Subcutaneous abdominal adipose tissue (tissue), 5 donors: ENCODE measurements around the gene LITAFD.

Source experiments
- H3K27ac ChIP-seq: one replicate; pipeline ENCODE4 v1.7.0; 2013; ENCODE audit warnings: low read depth, mild to moderate bottlenecking, inconsistent platforms, low read length, moderate library complexity
- H3K27me3 ChIP-seq, 5 donors: one replicate each; pipeline ENCODE4 v1.7.0; 2013; ENCODE audit warnings: low read length in 5 of 5, inconsistent platforms in 1 of 5; ENCODE audit not compliant: control insufficient read depth in 5 of 5, insufficient read depth in 4 of 5
- H3K36me3 ChIP-seq, 5 donors: one replicate each; pipeline ENCODE4 v1.7.0; 2013; ENCODE audit warnings: low read length in 5 of 5; ENCODE audit not compliant: control insufficient read depth in 5 of 5, insufficient read depth in 5 of 5
- H3K4me1 ChIP-seq, 5 donors: one replicate each; pipeline ENCODE4 v1.7.0; 2013; ENCODE audit warnings: low read length in 5 of 5, mild to moderate bottlenecking in 3 of 5, moderate library complexity in 1 of 5; ENCODE audit not compliant: control insufficient read depth in 5 of 5, insufficient read depth in 5 of 5
- H3K4me3 ChIP-seq, 5 donors: one replicate each; pipeline ENCODE4 v1.7.0; 2013; ENCODE audit warnings: low read length in 5 of 5, low read depth in 1 of 5
- H3K9ac ChIP-seq, 5 donors: one replicate each; pipeline ENCODE4 v1.7.0; 2013; ENCODE audit warnings: low read length in 5 of 5, mild to moderate bottlenecking in 4 of 5, moderate library complexity in 3 of 5
- H3K9me3 ChIP-seq, 5 donors: one replicate each; pipeline ENCODE4 v1.7.0; 2013; ENCODE audit warnings: low read length in 5 of 5; ENCODE audit not compliant: control insufficient read depth in 5 of 5
- donor health status: healthy.
- donor health status: healthy.
- donor health status: healthy.
- donor health status: healthy.
- donor health status: healthy.

The LITAFD gene

DNA sequence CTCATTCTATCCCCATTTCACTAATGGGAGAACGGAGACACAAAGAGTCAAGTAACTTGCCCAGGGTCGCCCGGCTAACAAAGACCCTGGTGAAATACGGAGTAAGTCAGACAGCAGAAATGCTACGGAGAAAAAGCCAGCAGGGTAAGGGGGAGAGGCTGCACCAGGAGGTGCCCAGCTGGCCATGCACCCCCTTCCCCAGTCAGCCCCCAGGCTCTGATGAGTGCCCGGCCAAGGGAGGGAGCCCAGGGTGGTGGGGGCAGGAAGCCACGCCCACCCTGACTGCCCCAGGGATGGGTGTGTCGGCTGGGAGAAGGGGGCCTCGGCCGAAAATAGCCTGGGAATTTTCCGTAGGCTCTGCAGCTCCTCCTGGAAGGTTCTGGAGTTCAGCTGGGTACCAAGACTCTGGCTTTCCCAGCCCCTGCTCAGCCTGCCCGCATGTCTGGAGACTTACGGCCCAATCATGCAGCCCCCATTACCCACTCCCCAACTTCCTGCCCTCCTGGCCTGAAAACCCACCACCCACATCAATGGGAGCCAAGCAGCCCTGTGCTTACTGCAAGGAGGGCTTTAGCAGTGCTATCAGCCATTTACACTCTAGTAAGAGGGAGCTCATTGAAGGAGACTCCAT lies 17.6 kb upstream of the LITAFD start:
- peaks cover 18 to 92% (median 82%) of the 10 kb centered on the region in 5 donors for H3K4me1 ChIP-seq
- H3K9ac ChIP-seq = peak overlapping the region in 1 of 5 donors; percentile 39
- peak overlapping the region in 2 of 5 donors; percentile 22 to 26 for H3K4me3 ChIP-seq

DNA sequence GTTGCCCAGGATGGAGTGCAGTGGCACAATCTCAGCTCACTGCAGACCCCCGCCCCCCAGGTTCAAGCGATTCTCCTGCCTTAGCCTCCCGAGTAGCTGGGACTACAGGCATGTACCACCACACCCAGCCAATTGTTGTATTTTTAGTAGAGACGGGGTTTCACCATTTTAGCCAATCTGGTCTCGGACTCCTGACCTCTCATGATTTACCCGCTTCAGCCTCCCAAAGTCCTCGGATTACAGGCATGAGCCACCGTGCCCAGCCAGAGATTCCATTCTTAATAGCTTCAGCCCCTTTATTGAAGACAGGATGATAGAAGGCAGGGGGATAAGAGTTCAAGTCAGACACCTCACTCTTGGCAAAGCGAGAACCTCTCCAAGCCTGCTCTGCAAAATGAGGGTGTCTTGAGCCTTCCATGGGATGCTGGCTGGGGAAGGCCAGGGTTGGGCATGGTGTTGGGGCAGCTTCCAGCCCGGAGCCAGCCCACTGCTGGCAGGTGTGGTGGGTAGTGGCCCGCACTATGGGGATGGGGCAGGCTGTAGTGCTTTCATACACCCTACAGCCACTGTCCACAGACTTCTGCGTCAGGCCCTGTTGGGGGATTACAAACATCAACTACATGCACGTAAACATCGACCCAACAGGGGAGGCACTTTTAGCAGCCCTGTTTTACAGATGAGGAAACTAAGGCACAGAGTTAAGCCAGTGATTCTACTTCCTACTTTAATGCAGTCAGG lies 16.8 kb upstream of the LITAFD start:
- H3K27me3 ChIP-seq = no peaks in the 10 kb centered on the region
- H3K9me3 ChIP-seq = no peaks in the 10 kb centered on the region
- H3K27ac ChIP-seq = peak overlapping the region; percentile 64
- H3K4me3 ChIP-seq = peak overlapping the region in 1 of 5 donors; percentile 22
- peaks cover 0 to 5% (median 0%) of the 10 kb centered on the region in 5 donors for H3K36me3 ChIP-seq
- peak overlapping the region in 1 of 5 donors; percentile 39 for H3K9ac ChIP-seq
- H3K4me1 ChIP-seq = peaks cover 18 to 86% (median 77%) of the 10 kb centered on the region in 5 donors

More for the DNA sequence above, 17.6 kb upstream of the LITAFD start:
- Histone ChIP-seq H3K27ac (peak overlapping the region; percentile 64), H3K9me3 (no peaks in the 10 kb centered on the region), H3K36me3 (peaks cover 0 to 5% (median 0%) of the 10 kb centered on the region in 5 donors), H3K27me3 (no peaks in the 10 kb centered on the region)

DNA sequence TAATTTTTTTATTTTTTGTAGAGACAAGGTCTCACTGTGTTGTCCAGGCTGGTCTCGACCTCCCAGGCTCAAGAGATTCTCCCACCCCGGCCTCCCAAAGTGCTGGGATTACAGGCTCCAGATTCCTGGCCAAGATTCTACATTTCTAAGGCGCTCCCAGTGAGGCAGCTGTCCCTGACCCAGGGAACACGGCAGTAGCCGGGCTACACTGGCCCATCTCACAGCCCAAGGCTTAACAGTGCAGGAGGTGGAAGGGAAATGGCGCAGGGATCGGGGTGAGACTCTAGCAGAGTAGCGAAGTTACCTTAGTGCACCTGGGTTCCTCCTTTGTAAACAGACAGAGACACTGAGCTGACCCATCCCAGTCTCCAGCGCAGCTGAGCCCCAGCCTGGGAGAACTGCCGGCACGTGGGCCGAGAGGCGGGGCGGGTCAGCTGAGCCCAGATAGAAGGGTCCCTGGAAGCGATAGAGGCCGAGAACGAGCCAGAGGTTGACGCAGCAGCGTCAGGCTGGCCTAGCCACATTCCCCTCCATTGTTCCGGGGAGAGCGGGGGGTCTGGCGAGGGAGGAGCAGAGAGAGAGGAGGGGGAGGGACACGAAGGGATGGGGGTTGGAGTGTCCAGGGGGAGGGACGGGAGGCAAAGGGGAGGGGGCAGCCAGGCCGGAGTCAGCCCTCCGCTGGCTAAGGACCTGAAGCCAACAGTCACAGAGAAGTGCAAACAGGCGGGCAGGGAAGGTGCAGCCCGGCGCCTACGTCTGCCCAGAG lies 15.8 kb upstream of the LITAFD start:
- Histone ChIP-seq H3K9me3 (no peaks in the 10 kb centered on the region), H3K27me3 (no peaks in the 10 kb centered on the region), H3K9ac (peak overlapping the region in 4 of 5 donors; percentile 45 to 68 (median 65)), H3K4me1 (peaks cover 18 to 79% (median 75%) of the 10 kb centered on the region in 5 donors), H3K36me3 (peaks cover 0 to 5% (median 0%) of the 10 kb centered on the region in 5 donors), H3K4me3 (peak overlapping the region; percentile 36 to 88 (median 81)), H3K27ac (peak overlapping the region; percentile 64)

DNA sequence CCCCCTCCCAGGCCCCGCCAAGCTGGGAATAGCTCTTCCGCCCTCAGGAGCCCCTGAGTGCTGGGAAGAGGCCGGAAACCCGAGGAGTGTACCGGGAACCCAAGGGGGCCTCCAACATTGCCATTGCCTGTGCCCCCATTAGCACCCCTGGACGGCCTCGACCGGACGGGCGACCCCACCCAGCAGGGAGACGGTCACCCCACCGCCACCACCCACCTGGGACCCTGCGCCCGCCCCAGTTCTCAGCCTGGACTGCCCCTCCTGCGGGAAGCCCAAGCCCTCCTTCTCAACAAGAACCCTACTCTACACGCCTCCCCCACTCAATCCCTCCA lies 15.3 kb upstream of the LITAFD start:
- H3K27ac ChIP-seq = peak overlapping the region; percentile 64
- H3K36me3 ChIP-seq = peaks cover 0 to 5% (median 0%) of the 10 kb centered on the region in 5 donors
- H3K4me1 ChIP-seq = peaks cover 18 to 74% (median 69%) of the 10 kb centered on the region in 5 donors
- no peaks in the 10 kb centered on the region for H3K27me3 ChIP-seq
- H3K9ac ChIP-seq = peak overlapping the region in 4 of 5 donors; percentile 63 to 81 (median 68)
- peak overlapping the region; percentile 79 to 89 (median 84) for H3K4me3 ChIP-seq
- H3K9me3 ChIP-seq = no peaks in the 10 kb centered on the region

DNA sequence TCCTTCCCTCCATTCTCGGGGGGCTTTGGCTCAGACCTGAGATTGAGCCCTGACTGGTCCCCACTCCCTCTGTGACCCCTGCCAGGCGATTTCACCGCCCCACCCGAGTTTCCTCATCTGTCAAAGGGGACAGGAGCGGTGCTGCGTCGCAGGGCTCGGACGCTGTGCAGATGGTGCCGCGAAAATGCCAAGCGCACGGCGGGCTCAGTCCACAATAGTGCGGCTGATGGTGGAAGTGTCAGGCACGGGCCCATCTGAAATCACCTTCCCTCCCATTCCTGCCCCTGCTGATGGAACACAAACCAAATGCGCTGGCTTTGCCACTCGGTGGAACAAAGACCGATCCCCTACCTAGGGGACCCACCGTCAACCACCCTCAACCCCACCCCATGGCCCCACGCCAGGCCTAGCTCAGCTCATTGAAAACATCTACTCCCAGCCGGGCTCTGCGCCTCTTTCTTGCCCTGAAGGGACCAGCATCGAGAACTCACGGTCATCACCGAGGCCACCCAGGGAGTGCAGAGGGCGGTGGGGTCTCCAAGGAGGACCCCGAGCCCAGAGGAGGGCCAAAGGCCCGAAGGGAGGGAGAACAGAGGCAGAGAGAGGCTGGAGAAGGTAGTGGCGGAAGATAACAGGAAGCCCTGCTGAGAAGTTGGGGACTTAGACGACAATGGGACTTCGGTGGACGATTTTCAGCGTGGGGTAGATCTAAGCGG lies 14.8 kb upstream of the LITAFD start:
- peaks cover 18 to 69% (median 64%) of the 10 kb centered on the region in 5 donors for H3K4me1 ChIP-seq
- peak overlapping the region; percentile 79 to 89 (median 84) for H3K4me3 ChIP-seq
- peak overlapping the region; percentile 21 to 81 (median 67) for H3K9ac ChIP-seq
- peak overlapping the region; percentile 64 for H3K27ac ChIP-seq
- H3K36me3 ChIP-seq = peaks cover 0 to 5% (median 0%) of the 10 kb centered on the region in 5 donors
- H3K9me3 ChIP-seq = no peaks in the 10 kb centered on the region
- no peaks in the 10 kb centered on the region for H3K27me3 ChIP-seq

DNA sequence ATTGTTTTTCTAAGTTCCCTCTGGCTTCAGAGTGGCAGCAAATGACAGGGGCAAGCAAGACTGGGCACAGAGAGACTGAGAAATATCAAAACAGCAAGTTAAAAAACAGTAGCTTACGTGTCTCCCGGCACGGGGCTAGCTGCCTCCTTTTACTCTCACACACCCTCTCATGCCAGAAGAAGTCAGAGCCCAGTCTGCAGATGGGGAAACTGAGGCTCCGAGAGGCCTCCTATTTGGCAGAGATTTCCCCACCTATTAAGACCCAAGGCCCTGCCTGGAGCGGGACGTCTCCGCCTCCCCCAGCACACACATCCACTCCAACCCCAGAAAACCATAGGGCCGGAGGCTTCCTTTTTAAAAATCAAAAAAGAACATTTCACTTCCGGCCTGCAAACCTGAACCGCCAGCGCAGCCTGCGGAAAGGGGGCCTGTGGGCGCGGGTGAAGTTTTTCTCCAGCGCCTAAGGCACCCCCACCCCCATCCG lies 14.2 kb upstream of the LITAFD start:
- Histone ChIP-seq H3K4me1 (peaks cover 18 to 63% (median 58%) of the 10 kb centered on the region in 5 donors), H3K36me3 (peaks cover 0 to 5% (median 0%) of the 10 kb centered on the region in 5 donors), H3K9me3 (no peaks in the 10 kb centered on the region), H3K27ac (peak overlapping the region; percentile 64), H3K27me3 (no peaks in the 10 kb centered on the region), H3K4me3 (peak overlapping the region; percentile 79 to 89 (median 84)), H3K9ac (peak overlapping the region; percentile 21 to 81 (median 67))

DNA sequence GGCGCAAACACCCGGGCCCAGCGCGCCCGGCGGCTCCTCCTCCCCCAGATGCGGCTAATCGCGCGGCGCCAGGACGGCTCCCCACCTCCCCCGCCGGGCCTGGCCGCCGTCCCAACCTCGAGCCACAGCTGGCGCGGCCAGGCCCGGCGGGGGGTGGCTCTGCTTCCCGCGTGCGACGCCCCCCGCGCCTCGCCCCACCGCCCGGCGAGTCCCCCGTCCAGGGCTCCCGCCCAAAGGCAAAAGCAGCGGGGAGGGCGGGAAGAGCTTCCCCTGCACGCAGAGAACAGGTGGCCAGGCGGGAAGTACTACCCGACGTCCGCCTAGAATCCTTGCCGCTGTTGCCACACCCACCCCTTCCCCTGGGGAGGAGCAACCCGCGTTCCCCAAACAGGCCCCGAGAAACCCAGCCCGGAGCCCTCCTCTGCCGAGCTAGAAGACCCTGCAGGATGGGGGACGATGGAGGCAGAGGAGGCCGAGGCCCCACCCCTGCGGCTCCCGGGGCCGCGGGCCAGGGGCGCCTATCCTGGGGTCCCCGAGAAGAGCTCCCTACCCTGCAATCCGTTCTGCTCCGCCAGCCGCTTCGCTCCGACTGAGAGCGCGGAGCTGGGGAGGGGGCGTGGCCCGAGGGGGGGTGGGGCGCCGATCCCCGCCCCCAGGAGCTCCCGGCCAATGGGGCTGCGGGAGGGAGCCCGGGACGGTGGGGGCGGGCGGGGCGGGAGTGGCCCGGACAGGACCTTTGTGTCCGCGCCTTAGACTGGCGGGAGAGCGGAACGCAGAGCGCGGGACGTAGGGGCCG lies 13.5 kb upstream of the LITAFD start, which contains the start of gene CARHSP1:
Gene CARHSP1, minus strand, starts transcription at position 591 of the 796 bp plus-strand sequence. CDS start 9,678 bp downstream, outside the sequence.
- peaks cover 16 to 57% (median 53%) of the 10 kb centered on the region in 5 donors for H3K4me1 ChIP-seq

DNA sequence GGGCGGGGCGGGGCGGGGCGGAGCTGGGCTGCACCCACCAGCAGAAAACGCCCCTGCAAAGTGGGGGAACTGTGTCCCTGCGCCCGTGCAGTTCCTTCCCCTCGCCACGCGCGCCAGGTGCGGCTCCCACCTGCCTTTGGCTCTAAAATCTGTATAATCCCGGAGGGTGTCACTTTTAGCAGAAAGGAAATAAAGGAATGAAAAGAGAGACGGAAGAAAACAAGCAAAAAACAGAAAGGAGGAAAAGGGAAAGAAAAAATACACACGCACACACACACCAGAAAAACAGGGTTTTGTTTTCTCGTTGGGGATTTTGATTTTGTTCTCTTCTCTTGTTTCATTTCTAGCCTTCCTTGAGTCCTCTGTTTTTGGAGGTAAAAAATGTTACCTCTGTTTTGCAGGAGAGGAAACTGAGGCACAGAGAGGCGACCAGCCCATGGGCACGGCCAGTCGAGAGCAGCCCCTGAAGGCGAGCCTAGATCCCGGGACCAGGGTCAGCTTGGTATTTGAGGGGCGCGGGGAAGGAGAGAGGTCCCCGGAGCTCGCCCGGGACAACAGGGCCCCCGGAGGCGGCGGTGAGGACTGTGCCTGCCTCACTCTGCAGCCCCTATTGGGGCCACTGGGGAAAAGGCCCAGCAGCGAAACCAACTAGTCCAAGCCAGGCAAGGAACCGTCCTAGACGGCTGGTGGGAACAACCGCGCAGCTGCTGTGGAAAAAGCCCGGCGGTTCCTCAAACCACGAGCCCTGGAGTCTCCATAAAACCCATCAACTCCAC lies 12.8 kb upstream of the LITAFD start:
- Histone ChIP-seq H3K4me1 (peaks cover 8 to 49% (median 46%) of the 10 kb centered on the region in 5 donors), H3K9ac (peak overlapping the region in 1 of 5 donors; percentile 41), H3K9me3 (no peaks in the 10 kb centered on the region), H3K27me3 (no peaks in the 10 kb centered on the region), H3K36me3 (no peaks in the 10 kb centered on the region), H3K4me3 (peak overlapping the region; percentile 53 to 70 (median 65)), H3K27ac (no peak overlapping the region)

More for the DNA sequence above, 13.5 kb upstream of the LITAFD start, which contains the start of gene CARHSP1:
- H3K27me3 ChIP-seq = no peaks in the 10 kb centered on the region
- peak within 1 kb of the TSS; percentile 64 for H3K27ac ChIP-seq
- H3K9ac ChIP-seq = peak within 1 kb of the TSS; percentile 21 to 81 (median 68)
- H3K4me3 ChIP-seq = peak within 1 kb of the TSS; percentile 79 to 89 (median 84)
- H3K9me3 ChIP-seq = no peaks in the 10 kb centered on the region
- peaks cover 0 to 5% (median 0%) of the 10 kb centered on the region in 5 donors for H3K36me3 ChIP-seq
